NCI-H1105 treated with DMSO at 0.1 percent for 48 hours (cell line): ENCODE measurements around the gene SLC9A9.

Source experiments
- DNase-seq: peaks from one replicate; lab custom pipeline; 2025; lab: John Stamatoyannopoulos, UW

Gene SLC9A9

DNA sequence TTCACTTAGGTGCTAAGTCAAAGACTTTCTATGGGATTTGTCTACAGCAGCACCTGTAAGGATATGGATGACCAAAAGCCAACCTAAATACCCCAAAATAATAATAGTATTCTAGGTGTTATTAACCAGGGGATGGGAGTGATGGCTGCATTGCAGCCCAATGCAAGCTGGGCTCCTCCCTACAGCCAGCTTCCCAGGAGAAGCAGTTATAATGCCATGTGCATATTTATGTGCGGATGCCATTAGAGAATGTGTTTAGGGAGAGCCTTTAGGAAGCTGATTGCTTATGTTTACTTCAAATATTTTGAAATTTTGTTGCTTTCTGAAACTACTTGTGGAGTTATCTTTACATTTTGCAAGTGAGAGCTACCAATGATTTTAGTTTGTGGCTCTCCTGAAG lies 491.4 kb downstream of the SLC9A9 start:
- no peak for DNase-seq

DNA sequence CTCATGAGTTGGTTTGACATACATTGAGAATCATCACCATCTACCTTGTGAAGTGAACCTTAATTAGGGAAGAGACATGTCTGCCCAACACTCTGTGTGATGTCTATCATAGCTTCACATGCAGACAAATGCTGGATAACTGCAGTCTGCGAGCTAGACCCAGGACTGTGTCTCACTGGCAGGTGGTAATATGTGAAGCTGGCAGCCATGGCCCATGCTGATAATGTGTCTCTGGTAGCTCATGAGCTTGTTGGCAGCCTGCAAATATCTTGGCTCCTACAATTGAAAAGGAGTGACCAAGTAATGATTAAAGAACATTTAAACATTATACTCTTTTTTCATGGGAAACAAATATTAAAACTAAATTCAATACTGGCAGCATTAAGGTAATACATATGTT lies 493.9 kb downstream of the SLC9A9 start:
- no peak for DNase-seq

DNA sequence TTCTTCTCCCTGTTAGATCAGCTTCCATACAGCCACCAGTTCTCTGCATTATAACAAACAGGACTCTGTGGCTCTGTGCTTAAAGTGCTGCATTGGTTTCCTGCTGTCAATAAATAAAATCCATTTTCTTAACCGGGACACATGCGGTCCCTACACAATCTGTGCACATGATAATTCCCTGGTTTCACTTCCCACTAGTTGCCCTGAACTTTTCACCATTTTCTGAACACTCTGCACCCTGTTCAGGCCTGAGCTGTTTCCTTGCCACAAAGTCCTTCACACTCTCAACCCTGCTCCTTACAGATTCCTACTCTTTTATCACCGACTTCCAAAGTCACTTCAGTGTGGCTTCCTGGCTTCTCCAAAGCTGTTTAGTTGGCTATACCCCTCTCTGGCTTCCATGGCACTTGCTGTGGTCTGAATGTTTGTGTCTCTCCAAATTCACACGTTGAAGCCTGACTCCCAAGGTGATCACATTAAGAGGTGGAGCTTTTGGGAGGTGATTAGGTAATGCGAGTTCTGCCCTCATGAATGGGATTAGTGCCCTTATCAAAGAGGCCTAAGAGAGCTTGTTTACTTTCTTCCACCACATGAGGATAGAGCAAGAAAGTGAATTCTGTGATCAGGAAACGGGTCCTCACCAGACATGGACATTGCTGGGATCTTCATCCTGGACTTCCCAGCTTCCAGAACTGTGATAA lies 495.3 kb downstream of the SLC9A9 start:
- DNase-seq: no peak

DNA sequence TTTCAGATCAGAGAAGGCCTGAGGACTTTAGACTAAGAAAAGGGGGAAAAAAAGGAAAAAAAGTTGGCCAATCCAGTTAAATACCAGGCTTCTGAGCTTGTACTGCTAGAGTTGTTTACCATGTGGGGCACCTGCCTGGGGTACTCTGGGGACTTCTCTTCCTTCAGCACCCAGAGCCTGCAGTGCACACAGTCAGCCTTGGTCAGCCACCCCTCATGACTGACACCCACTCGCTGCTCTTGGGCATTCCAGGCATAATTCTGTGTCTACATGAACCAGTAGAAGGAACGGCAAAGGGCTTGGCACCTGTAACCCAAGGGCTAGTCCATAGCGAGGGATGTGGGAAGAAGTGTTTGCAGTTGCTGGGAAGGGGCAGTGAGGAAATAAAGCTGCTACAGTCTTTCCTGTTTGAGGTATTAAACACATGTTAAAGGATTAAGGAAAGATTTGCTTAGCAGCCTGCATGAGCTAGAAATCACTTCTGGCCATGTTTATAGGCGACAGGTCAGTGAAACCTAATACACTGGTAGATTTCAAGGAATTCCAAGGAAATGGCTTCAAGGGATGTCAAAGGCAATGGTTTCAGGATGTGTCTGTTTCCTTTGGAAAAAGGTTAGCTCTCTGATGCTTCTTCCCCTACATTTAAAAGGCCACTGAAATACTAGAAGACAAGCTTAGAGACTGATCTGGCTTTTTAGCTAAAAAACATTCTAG lies 496.2 kb downstream of the SLC9A9 start:
- no peak for DNase-seq

DNA sequence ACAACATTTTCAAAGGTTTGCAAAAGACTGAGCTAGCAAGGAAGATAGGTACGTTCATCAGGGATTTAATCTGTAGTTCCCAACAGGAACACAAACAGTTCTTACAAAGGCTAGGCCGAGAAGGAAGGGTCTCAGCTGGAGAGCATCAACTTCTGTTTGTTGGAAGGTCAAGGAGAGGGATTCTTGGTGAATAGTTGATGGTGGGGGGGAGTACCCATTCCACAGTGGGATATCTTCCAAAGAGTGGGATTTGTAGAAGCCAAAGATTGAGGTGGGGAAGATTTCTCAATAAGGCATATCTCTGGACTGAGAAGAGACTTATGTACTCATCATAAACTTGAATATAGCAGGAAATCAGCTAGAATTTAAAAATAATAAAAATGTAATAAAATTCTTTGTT lies 496.9 kb downstream of the SLC9A9 start:
- DNase-seq: no peak

DNA sequence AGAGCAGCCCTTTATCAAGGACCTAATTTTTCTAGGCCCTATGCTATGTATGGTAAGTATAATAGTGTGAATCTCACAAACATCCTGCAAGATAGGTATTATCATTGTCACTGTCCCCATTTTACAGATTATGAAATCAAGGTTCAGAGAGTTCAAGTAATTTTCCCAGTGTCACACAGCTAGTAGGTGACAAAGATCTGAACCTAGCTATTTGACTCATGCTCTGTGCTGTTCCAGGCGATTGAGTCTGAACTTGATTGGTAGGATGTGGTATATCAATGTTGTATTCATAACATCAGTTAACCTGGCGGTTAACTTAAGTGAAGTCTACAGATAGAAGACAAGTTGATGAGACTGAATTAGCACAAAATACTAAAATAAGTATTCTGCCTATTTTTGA lies 498.8 kb downstream of the SLC9A9 start:
- no peak for DNase-seq

DNA sequence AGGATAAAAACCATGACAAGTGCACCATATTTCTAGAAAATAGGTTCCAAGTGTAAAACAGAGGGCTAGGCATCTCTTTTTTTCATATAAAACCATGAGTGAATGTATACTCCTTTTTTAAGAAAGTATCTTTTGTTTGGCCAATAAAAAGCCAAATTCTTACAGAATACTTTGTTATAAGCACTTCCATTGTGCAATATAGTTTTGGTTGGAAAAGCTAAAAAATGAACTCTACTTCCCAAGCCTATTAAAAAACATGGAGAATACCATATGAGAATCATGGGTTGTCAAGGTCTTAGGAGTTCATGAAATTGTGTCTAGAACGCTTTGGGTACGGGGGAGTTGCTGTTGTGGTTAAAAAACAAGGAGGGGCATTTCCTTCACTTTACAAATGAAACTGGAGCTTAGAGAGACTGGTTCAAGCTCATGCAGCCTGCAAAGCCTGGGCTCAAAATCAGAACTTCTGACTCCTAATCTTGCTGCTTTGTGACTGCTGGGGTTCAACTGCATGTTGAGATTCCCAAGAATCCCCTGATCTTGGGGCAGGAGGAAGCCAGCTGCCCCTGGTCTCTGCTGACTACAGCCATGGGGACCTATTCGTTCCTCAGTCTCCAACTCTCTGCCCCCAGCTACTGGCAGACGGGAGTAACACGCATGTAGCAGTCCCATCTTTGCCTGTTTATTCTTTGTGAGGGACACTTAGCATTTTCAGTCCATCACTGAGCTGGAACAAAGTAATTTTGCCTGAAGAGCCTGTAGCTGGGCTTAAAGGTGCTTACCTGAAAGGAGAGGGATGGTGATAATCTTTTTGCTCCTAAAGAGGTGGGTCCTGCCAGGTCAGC lies 499.6 kb downstream of the SLC9A9 start:
- DNase-seq: no peak

DNA sequence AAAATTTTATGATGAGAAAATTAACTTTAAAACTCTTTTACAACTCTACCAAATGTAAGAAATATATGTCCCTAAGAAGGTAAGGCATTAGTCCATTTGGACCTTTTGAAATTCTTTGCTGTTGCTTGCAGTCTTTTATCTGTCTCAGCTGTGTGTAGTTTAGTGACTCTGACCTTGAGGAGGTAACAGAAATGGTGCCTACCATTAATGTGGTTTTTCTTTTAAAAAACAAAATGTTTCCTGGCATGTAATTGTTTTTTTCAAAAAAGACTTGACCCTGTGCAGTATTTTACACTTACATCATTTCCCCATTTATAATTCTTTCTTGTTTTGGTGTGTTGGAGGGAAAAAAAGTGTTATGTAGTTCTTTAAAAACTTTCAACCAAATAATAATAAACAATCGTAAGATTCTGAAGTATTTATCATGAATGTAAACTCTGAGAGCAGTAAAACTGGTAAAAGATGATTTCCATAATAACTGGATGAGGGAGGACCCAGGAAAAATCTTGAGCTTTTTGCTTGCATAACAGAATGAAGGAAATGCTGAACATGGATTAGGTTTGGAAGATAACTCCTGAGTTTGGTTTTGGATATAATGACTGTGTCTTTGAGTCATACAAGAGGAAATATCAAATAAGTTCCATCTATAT lies 503.6 kb downstream of the SLC9A9 start:
- DNase-seq: no peak

DNA sequence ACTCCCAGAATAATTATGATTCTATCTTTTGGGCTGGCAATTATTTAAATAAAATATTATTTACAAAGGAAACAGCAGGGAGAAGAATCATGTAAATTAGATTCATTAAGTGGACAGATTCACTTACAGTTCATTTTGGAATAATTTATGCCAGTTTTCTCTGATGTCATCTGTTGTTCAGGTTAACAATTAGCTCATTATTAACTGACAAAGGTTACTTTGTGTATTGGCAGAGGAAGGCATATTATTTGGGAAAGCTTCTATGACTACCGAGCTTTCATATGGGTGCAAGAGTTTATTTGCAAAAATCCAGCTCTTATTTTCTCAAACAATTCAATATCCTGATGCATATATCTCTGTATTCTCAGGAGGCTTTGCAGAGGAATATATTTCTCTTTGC lies 504.3 kb downstream of the SLC9A9 start:
- DNase-seq: no peak

DNA sequence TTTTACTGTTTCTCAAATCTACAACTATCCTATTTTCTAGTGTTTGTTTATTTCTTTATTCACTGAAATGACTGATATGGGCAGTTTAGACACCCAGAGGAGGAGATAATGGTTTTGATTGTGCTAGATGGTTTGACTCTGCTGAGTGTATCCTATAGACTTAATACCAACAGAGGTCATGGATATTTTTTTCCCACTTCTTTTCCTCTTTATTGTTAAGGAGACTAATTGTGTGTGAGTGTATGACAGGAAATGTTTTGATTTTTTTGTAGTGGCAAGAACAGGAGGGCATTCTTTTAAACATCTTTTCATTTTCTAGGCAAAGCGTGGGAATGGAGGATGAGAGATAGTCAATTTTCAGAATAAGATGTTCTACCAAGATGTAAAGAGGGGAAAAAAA lies 505.2 kb downstream of the SLC9A9 start:
- no peak for DNase-seq

DNA sequence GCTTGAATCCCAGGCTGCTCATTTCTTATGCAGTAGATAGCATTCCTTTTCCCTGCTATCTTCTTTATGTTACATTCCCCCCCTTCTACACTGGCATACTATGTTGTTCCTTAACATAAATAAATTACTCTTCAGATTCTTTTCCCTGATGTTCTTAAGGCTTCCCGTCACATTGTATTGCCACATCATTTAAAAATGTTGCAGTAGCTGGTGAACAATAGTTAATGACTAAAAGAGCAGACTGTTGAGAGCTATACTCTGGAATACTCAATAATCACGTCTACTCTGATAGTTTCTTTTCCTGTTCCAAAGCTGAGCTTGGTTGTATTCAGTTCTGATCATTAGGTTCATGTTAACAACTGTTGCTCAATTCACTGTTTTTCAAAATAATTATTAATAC lies 508.8 kb downstream of the SLC9A9 start:
- DNase-seq: no peak

DNA sequence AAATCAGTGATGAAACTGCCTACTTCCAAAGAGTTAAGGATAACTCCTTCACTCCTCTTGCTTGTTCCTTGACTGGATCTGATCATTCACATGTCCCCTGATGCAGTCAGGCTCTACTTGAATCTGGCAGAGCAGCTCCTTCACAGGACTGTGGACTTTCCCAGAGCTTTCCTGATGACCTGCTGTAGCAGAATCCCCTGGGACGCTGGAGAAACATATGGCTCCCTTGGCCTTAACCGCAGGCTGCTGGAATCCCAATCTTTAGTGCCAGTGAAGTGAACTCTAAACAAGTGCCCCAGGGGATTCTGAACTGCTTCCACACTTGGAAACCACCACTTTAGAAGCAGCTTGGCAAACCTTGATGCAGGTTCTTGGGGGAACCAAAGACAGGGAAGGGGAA lies 510.9 kb downstream of the SLC9A9 start:
- no peak for DNase-seq

DNA sequence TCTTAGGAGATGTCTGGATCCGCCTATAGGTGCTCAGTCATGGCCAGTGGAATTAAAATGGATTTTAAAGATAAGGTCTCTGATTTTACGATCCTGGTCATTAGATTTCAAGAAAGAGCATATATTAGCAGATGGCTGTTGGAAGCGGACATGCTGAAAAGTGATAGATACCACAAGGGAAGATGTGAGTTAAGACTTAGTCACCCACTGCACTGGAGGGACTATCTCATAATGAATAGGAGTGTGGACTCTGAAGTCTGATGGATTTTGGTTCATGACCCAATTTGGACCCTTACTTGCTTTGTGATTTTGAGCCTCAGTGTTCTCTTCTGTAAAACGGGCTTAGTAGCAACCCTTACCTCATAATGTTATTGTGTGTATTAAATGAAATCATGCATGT lies 514.0 kb downstream of the SLC9A9 start:
- DNase-seq: no peak

DNA sequence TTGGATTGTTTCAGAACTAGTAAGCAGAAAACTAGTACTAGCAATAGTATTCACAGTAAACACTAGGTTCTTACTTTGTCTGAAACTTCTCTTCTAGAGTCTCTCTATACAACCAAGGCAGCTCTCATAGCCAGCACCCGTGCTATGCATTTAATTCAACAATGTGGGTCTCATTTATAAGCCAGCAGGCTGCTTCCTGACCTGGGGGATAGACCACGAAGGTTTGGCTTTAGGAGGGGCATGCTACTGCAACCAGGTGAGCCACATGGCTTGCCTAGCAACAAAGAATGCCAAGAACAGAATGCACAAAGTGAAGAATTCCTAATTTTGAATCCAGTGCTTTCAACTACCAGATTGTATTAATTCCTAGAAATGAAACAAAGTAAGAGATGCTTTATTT lies 514.9 kb downstream of the SLC9A9 start:
- DNase-seq: no peak

DNA sequence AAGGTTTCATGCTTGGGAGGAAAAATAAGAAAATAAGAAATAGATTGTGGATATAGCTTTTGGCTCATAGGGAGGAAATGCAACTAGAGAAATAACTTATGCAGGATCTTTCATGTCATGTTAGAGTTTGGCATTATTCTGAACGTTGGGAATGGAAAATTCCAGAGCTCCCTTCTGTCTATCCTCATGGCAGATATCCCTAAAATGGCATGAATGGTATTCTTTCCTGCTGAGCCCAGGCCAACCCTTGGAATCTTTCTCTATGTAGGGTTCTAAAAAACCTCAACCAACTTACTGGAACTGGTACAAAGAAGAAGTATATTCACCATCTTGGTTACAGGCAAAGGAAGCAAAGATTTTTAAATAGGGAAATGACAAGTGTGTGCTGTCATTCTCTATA lies 516.2 kb downstream of the SLC9A9 start:
- no peak for DNase-seq

DNA sequence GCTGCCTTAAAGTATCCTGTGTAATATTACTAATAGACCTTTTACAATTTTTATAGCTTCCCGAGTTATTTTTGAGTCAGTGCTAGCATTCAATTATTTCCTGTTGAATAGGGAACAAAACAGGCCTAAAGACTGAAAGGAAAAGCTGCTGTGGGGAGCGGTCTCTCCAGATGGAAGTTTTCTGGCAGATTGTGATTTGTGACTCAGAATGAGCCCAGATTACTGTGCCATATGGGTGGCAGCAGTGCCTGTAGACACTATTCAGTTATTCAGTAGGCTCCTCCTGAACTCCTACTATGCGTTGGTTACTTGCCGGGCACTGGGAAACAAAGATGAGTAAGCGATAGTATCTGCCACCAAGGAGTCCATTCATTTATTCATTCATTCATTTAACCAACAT lies 516.9 kb downstream of the SLC9A9 start:
- DNase-seq: no peak

DNA sequence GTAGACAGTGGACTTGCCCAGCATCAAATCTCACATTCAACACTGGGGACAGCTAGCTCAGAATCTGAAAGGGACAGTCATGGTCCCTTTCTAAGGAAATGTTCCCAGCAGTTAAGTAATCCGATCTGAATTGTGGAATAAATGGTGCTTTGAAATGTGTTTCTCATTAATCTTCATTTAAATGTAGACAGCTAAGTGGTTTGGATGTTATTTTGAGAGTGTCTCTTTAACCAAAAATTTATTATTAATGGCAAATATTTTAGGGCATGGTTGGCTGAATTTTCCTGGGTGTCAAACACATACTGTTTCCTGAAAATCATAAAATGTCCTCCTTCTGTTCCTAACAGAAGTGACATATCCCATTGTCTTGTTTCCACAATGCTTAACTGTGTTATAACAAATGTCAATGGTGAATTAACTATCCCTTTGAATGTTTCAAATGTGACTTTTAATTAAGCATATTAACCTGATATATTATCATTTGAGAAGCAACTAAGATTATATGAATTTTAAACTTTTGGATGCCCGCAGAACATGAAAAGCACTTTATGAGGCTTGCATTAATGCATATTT lies 517.9 kb downstream of the SLC9A9 start:
- DNase-seq: peak; percentile 10

DNA sequence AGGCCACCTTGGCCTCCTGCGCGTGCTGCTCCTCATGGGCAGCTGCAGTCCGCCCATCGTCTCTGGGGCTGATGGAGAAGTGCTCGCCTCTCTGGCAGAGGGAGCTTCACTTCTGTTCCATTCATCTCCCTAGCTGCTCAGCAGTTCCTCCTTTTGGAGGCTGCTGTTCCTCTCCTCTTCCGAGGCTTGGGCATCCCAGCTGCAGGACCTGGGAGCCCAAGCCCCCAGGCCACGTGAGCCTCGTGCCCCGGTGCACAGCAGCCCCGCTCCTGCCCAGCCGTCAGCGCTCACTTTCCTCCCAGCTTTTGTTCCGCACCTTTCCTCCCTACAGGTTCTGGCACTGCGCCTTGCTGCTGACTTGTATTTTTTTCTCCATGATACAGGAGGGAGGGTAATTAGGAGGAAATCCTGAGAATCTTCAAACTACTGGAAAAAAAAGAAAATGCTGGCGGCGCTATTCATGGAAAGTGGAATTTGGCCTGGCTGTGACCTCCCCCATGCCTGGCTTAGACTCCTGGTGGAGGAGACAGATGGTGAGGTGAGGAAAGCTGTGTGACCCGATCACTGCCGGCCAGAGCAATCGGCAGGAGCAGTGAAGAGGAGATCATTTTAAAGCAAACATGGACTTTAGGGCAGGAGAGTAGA lies 518.6 kb downstream of the SLC9A9 start:
- DNase-seq: peak; percentile 55

DNA sequence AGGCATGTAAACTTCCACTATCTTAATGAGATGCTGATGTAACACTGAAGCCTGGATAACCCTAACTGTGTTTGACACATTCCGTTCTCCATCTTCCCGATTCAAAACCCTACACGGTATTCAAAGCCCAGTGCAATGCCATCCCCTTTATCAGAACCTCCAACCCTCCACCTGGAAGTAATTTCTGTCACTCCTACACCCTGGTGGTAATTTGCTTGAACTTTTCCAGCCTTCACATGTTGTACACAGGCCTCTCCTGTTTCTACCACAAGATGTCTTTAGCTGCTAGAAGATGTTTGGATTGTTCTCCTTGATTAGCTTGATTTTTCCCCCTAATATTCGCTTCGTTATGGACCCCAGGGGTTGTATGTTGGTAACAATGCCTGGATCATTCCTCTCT lies 519.8 kb downstream of the SLC9A9 start:
- DNase-seq: no peak

DNA sequence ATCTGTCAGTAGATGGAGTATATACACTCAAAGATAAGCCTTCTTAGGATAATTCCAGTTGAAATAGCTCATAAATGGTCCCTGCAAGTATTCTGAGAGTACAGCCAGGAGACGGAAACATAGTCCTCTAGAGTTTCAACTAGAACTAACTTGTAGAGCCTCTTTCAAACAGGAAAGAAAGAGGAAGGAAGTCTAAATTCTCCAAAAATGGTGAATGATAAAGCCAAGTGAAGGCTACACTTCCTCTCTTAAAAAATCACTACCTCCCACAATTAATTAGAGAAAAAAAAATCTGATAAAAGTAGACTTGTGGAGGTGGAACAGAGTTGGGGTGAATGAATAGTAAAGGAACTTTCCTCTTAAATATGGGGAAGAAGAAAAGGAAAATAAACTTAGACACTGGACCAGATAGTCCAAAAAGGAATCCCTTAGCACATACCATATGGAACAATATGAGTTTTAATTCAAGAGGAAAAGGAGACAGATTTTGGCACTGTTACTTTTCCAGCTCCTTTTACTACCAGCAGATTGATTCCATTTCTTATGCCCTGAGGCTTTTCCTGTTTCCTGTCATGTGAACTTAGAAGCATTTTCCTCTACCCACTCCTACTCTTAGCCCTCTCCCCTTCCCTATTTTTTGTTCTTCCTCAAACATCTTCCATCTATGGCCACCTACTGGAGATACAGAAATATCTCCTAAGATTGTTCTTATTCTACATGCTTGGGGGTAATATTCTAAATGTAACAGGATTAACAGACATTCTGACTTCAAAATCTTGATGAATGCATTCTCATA lies 521.1 kb downstream of the SLC9A9 start:
- DNase-seq: no peak
